PFSK-1 (cell line): ENCODE data around the gene SHF.

ENCODE experiments used
- FOXP2 ChIP-seq: optimal IDR thresholded peaks from 2 replicates; pipeline ENCODE3; 2011; ENCODE audit warnings: borderline replicate concordance, control low read depth, inconsistent platforms; ENCODE audit not compliant: insufficient read depth; ENCODE audit errors: extremely low read length, extremely low read depth
- POLR2AphosphoS5 ChIP-seq: IDR thresholded peaks from 2 replicates; pipeline ENCODE4 v1.6.1; 2012; ENCODE audit warnings: low read depth, mild to moderate bottlenecking, control low read depth, low read length, moderate library complexity
- REST ChIP-seq, 2 experiments: IDR thresholded peaks; 2 replicates each; pipeline versions ENCODE4 v1.6.1 to v1.8.0; 2011 to 2012; ENCODE audit warnings: low read depth in 2 of 2, low read length in 2 of 2, control low read depth in 1 of 2, inconsistent platforms in 1 of 2, mild to moderate bottlenecking in 1 of 2, moderate library complexity in 1 of 2; ENCODE audit not compliant: insufficient read depth in 1 of 2
- SIN3A ChIP-seq: IDR thresholded peaks from 2 replicates; pipeline ENCODE4 v1.6.1; 2012; ENCODE audit warnings: mild to moderate bottlenecking, low read length, moderate library complexity, borderline replicate concordance; ENCODE audit not compliant: insufficient read depth
- TAF1 ChIP-seq: IDR thresholded peaks from 2 replicates; pipeline ENCODE4 v1.6.1; 2012; ENCODE audit warnings: low read length, control low read depth, borderline replicate concordance; ENCODE audit not compliant: insufficient read depth

SHF gene

GRCh38 chr15:45151998-45152828 lies 35.6 kb downstream of the SHF start:
- TF ChIP-seq FOXP2: no peak
- TF ChIP-seq REST (IDR thresholded peaks at IDR 0.05; ENCODE audit: insufficient read depth in 1 of 2, low read depth in 2 of 2, low read length in 2 of 2): no peak
- TF ChIP-seq SIN3A: no peak
- TF ChIP-seq POLR2AphosphoS5: no peak
- TF ChIP-seq TAF1: no peak

GRCh38 chr15:45150997-45151396 lies 36.8 kb downstream of the SHF start:
- TF ChIP-seq POLR2AphosphoS5 (no peak), TAF1 (no peak), REST (IDR thresholded peaks at IDR 0.05; ENCODE audit: insufficient read depth in 1 of 2, low read depth in 2 of 2, low read length in 2 of 2) (no peak)

GRCh38 chr15:45150481-45150880 lies 37.3 kb downstream of the SHF start:
- TF ChIP-seq TAF1 (no peak), FOXP2 (no peak), SIN3A (no peak), REST (IDR thresholded peaks at IDR 0.05; ENCODE audit: insufficient read depth in 1 of 2, low read depth in 2 of 2, low read length in 2 of 2) (no peak), POLR2AphosphoS5 (no peak)

- no peak for TF ChIP-seq TAF1
- no peak for TF ChIP-seq SIN3A
- no peak for TF ChIP-seq POLR2AphosphoS5
- no peak for TF ChIP-seq REST (IDR thresholded peaks at IDR 0.05; ENCODE audit: insufficient read depth in 1 of 2, low read depth in 2 of 2, low read length in 2 of 2)
- TF ChIP-seq FOXP2: no peak
Measured at GRCh38 chr15:45149060-45149459, 38.7 kb downstream of the SHF start.
